GM23248 (cell line): Measurements from ENCODE around the gene MFF. TPM values are rescaled to one million over a fixed set of nuclear protein-coding genes. Genes with fewer than 3 reads are reported as not detected.

Source experiments
- DNase-seq: peaks from one replicate; pipeline ENCODE4 v3.0.0-alpha.2; 2015
- H2AFZ ChIP-seq: fragments of 200-600 bp; sonication (generic); 2 replicates; pipeline ENCODE4 v1.6.1; 2016; ENCODE audit warnings: antibody characterized with exemption
- H3F3A ChIP-seq: fragments of 200-600 bp; sonication (generic); 2 replicates; pipeline ENCODE4 v1.6.1; 2016; ENCODE audit warnings: mild to moderate bottlenecking, antibody characterized with exemption, mixed run types; ENCODE audit not compliant: insufficient read depth
- H3K27ac ChIP-seq: fragments of 200-600 bp; sonication (generic); 2 replicates; pipeline ENCODE4 v1.5.1; 2016; ENCODE audit warnings: mild to moderate bottlenecking
- H3K27me3 ChIP-seq: fragments of 200-600 bp; sonication (generic); replicated peaks from 2 replicates; pipeline ENCODE4 v1.6.1; 2016; ENCODE audit warnings: mild to moderate bottlenecking; ENCODE audit not compliant: insufficient read depth
- H3K36me3 ChIP-seq: fragments of 200-600 bp; sonication (generic); 2 replicates; pipeline ENCODE4 v1.6.1; 2016; ENCODE audit warnings: low read depth, mild to moderate bottlenecking
- H3K4me1 ChIP-seq: fragments of 200-600 bp; sonication (generic); 2 replicates; pipeline ENCODE4 v1.6.1; 2016; ENCODE audit warnings: mild to moderate bottlenecking; ENCODE audit not compliant: insufficient read depth
- H3K4me2 ChIP-seq: fragments of 200-600 bp; sonication (generic); one replicate; pipeline ENCODE4 v1.6.1; 2016; ENCODE audit warnings: mild to moderate bottlenecking; ENCODE audit not compliant: unreplicated experiment
- H3K4me3 ChIP-seq: fragments of 200-600 bp; sonication (generic); 2 replicates; pipeline ENCODE4 v1.5.1; 2016; ENCODE audit warnings: mild to moderate bottlenecking
- H3K79me2 ChIP-seq: fragments of 200-600 bp; sonication (generic); 2 replicates; pipeline ENCODE4 v1.6.1; 2016; ENCODE audit warnings: mild to moderate bottlenecking; ENCODE audit not compliant: insufficient read depth
- H3K9ac ChIP-seq: fragments of 200-600 bp; sonication (generic); 2 replicates; pipeline ENCODE4 v1.6.1; 2016; ENCODE audit warnings: mild to moderate bottlenecking
- H3K9me2 ChIP-seq: fragments of 200-600 bp; sonication (generic); 2 replicates; pipeline ENCODE4 v1.6.1; 2016; ENCODE audit warnings: mixed run types, mild to moderate bottlenecking, moderate library complexity; ENCODE audit not compliant: insufficient read depth
- H3K9me3 ChIP-seq: fragments of 200-600 bp; sonication (generic); one replicate; pipeline ENCODE4 v1.6.1; 2017; ENCODE audit warnings: low read depth
- H4K20me1 ChIP-seq: fragments of 200-600 bp; sonication (generic); 2 replicates; pipeline ENCODE4 v1.6.0; 2016; ENCODE audit not compliant: insufficient read depth
- EZH2 ChIP-seq: fragments of 200-600 bp; sonication (generic); IDR thresholded peaks from 2 replicates; pipeline ENCODE4 v1.6.1; 2018; ENCODE audit warnings: antibody characterized with exemption, mild to moderate bottlenecking; ENCODE audit not compliant: insufficient read depth, poor library complexity, severe bottlenecking
- EZH2phosphoT487 ChIP-seq: fragments of 200-600 bp; sonication (generic); IDR thresholded peaks from 2 replicates; pipeline ENCODE4 v1.6.1; 2018; ENCODE audit warnings: antibody characterized with exemption, moderate library complexity, mild to moderate bottlenecking, low read depth; ENCODE audit not compliant: insufficient read depth
- WGBS, 2 experiments: methylation state at CpG; one replicate each; pipeline ENCODE4 v1.1.6; 2015 to 2017; ENCODE audit warnings: low lambda C conversion rate in 2 of 2, low coverage in 1 of 2; ENCODE audit errors: missing lambda C conversion rate in 2 of 2; 5-methylcytosine and 5-hydroxymethylcytosine counted together
- in situ Hi-C: fragments of 300-500 bp; cut with MboI; formaldehyde crosslinking; loops from 2 replicates; pipeline ENCODE4 v1.15.0; 2020
- polyA plus RNA-seq: library from polyadenylated mRNA; unstranded; fragments of >200 nt; fragmentation: Nextera tagmentation; extraction: Ambion mirVana; gene quantifications from 2 replicates; pipeline ENCODE4 v1.2.1, GENCODE V29; 2016
- total RNA-seq: library from RNA; depleted of rRNA; stranded (reverse); fragments of >200 nt; shearing (Covaris generic); gene quantifications from 2 replicates; pipeline ENCODE4 v1.2.3, GENCODE V29; 2014

MFF gene
- total and polyA plus RNA-seq, 2 experiments from 2014 or later, result 250 to 301 TPM

DNA sequence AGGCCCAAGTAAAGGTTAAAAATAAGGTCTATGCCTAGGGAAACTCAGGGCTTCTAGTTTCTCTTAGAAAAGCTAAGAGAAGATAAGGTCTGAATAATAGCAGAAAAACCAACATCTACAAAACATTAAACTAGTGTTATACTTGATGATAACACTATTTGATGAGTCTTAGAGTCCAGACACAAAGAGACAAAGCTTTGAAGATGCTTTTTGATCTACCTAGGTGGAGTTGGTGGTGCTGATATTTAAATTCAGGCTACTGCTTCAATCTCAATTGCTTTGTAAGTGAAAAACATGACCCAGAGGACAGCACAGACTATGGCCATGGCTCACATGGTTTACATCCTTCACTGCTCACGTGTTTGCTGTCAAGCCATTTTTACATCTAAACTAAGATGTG is 11.7 kb upstream of the MFF start:
- H3K9me3 ChIP-seq, result no peaks in the 10 kb centered on the region
- H3K27ac ChIP-seq, result no peak overlapping the region
- no peak overlapping the region for H3K9ac ChIP-seq
- H3K4me3 ChIP-seq, result no peak overlapping the region
- no peaks in the 10 kb centered on the region for H3K9me2 ChIP-seq
- TF ChIP-seq EZH2 (no peak), EZH2phosphoT487 (no peak)
- no peaks in the 10 kb centered on the region for H3K79me2 ChIP-seq
- H4K20me1 ChIP-seq, result no peaks in the 10 kb centered on the region
- H3K4me1 ChIP-seq, result peaks cover 7% of the 10 kb centered on the region; the same call in 1 of the 2 replicates
- no peaks in the 10 kb centered on the region for H3F3A ChIP-seq
- WGBS, 2 experiments, result 81 to 85% methylated on average over 1 of the region's 1 CpG
- no peak overlapping the region for H2AFZ ChIP-seq
- no peak overlapping the region for H3K4me2 ChIP-seq
- no peaks in the 10 kb centered on the region for H3K36me3 ChIP-seq
- no peaks in the 10 kb centered on the region for H3K27me3 ChIP-seq
- DNase-seq, result no peak
- in situ Hi-C loops, result no loop called here

DNA sequence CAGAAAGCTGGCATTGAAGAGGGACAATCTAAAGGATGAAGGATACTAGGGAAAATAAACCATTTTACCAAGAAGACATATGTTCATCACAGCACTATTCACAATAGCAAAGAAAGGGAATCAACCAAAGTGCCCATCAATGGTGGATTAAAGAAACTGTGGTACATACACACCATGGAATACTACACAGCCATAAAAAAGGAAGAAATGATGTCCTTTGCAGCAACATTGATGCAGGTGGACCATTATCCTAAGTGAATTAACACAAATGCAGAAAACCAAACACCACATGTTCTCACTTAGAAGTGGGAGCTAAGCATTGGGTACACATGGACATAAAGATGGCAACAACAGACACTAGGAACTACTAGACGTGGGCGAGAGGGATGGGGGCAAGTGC is 7.2 kb upstream of the MFF start:
- no peaks in the 10 kb centered on the region for H4K20me1 ChIP-seq
- DNase-seq, result no peak
- no peak overlapping the region for H2AFZ ChIP-seq
- H3K4me3 ChIP-seq, result no peak overlapping the region
- 81 to 87% methylated on average over 2 of the region's 2 CpGs for WGBS, 2 experiments
- H3F3A ChIP-seq, result no peaks in the 10 kb centered on the region
- no peaks in the 10 kb centered on the region for H3K4me1 ChIP-seq
- H3K79me2 ChIP-seq, result no peaks in the 10 kb centered on the region
- no peak overlapping the region for H3K9ac ChIP-seq
- no peaks in the 10 kb centered on the region for H3K27me3 ChIP-seq
- in situ Hi-C loops, result no loop called here
- H3K36me3 ChIP-seq, result no peaks in the 10 kb centered on the region
- no peaks in the 10 kb centered on the region for H3K9me3 ChIP-seq
- H3K27ac ChIP-seq, result no peak overlapping the region
- TF ChIP-seq EZH2 (no peak), EZH2phosphoT487 (no peak)
- H3K9me2 ChIP-seq, result no peaks in the 10 kb centered on the region
- no peak overlapping the region for H3K4me2 ChIP-seq

DNA sequence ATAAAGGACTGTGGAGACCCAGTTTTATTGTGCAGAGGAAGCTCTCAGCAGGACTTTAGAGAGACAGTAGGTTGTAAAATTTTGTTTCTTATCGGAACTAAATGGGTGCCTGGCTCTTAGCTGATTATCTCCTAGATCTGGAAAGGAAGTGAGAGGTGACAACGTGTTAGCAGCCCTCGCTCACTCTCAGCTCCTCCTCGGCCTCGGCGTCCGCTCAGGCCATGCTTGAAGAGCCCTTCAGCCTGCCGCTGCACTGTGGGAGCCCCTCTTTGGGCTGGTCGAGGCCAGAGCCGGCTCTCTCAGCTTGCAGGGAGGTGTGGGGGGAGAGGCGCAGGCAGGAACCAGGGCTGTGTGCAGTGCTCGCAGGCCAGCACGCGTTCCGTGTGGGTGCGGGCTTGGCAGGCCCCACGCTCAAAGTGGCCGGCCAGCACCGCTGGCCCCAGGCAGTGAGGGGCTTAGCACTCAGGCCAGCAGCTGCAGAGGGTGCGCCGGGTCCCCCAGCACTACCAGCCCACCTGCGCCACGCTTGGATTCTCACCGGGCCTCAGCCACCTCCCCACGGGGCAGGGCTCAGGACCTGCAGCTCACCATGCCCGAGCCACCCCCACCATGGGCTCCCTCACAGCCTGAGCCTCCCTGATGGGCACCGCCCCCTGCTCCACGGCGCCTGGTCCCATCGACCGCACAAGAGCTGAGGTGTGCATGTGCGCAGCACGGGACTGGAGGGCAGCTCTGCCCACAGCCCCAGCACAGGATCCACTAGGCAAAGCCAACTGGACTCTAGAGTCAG is 4.6 kb upstream of the MFF start:
- H3K27ac ChIP-seq, result no peak overlapping the region
- H4K20me1 ChIP-seq, result no peaks in the 10 kb centered on the region
- no peak overlapping the region for H3K4me3 ChIP-seq
- H3K36me3 ChIP-seq, result no peaks in the 10 kb centered on the region
- H3K4me1 ChIP-seq, result peaks cover 7% of the 10 kb centered on the region; the same call in 1 of the 2 replicates
- peaks cover 14% of the 10 kb centered on the region for H3K79me2 ChIP-seq
- no peak for DNase-seq
- no peaks in the 10 kb centered on the region for H3K9me3 ChIP-seq
- no peak overlapping the region for H3K9ac ChIP-seq
- H3K9me2 ChIP-seq, result no peaks in the 10 kb centered on the region
- H3K27me3 ChIP-seq, result no peaks in the 10 kb centered on the region
- WGBS, 2 experiments, result 89% methylated on average over 28 to 29 of the region's 33 CpGs
- in situ Hi-C loops, result no loop called here
- H3K4me2 ChIP-seq, result no peak overlapping the region
- H3F3A ChIP-seq, result no peaks in the 10 kb centered on the region
- H2AFZ ChIP-seq, result no peak overlapping the region
- TF ChIP-seq EZH2phosphoT487 (no peak), EZH2 (no peak)

DNA sequence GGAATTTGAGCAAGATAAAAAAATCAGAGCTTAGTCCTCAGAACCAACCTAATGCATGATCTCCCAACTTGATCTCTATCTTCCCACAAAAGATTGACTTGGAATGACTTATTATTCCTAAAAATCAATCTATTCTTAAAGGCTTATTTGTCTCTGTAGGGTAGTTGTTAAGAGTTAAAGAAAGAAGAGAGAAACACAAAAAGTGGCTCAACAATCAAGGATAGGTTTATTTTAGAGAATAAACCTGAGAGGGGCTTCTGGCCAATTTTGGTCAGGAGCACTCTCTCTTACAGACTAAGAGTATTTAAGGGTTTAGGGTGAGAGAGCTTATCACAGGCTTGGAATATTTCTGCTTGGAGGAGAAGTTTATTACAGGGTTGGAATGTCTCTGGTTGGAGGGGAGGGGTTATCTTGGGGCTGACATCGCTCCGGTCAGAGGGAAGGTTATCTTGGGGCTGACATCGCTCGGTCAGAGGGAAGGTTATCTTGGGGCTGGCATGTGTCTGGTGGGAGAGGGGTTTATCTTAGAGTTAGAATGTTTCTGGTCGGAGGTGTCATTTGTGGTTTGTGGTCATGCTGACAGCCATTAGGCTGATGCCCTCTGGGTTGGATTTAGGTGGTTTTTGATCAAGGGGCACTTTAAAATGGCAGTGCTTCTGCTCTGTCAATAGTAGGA is 2.4 kb upstream of the MFF start:
- 96 to 98% methylated on average over 5 of the region's 5 CpGs for whole genome bisulfite sequencing, 2 experiments
- TF ChIP-seq EZH2phosphoT487 (no peak), EZH2 (no peak)

More for the DNA sequence above, 2.4 kb upstream of the MFF start:
- Histone ChIP-seq H3K9me3 (no peaks in the 10 kb centered on the region), H3K4me2 (no peak overlapping the region), H3K79me2 (peaks cover 36% of the 10 kb centered on the region), H2AFZ (no peak overlapping the region), H3K27me3 (no peaks in the 10 kb centered on the region), H3F3A (0 out of 2 replicates have a peak, but pooled peaks cover 9% of the 10 kb centered on the region), H3K4me1 (peaks cover 15% of the 10 kb centered on the region), H3K27ac (no peak overlapping the region), H3K4me3 (no peak overlapping the region), H3K9ac (no peak overlapping the region), H3K36me3 (no peaks in the 10 kb centered on the region), H4K20me1 (no peaks in the 10 kb centered on the region), H3K9me2 (no peaks in the 10 kb centered on the region)
- in situ Hi-C loops, result no loop called here
- no peak for DNase-seq
